Lower leg skin (tissue), 4 donors: ENCODE data around the gene HIPK2. TPM values are rescaled to one million over a fixed set of nuclear protein-coding genes. Genes with fewer than 3 reads are reported as not detected.

ENCODE experiments used
- DNase-seq, 2 donors: peaks; one replicate each; pipeline ENCODE4 v3.0.0-alpha.2; 2019; ENCODE audit warnings: low spot score in 2 of 2
- H3K4me3 ChIP-seq: fragments of 200-600 bp; sonication (generic); 2 replicates; pipeline ENCODE4 v1.5.1; 2017; ENCODE audit warnings: mild to moderate bottlenecking, low read depth; ENCODE audit not compliant: poor library complexity, severe bottlenecking
- CTCF ChIP-seq, 3 donors: fragments of 450-650 bp; IDR thresholded peaks; one replicate each; pipeline ENCODE4 v1.5.1; 2016; ENCODE audit warnings: antibody characterized with exemption in 3 of 3, mild to moderate bottlenecking in 3 of 3, moderate library complexity in 2 of 3
- POLR2A ChIP-seq, 2 donors: fragments of 450-650 bp; IDR thresholded peaks; one replicate each; pipeline ENCODE4 v1.6.1; 2016 to 2017; ENCODE audit warnings: antibody characterized with exemption in 2 of 2, mild to moderate bottlenecking in 1 of 2, moderate library complexity in 1 of 2
- WGBS, 2 donors: methylation state at CpG; one replicate each; pipeline ENCODE4 v1.1.5; 2018; 5-methylcytosine and 5-hydroxymethylcytosine counted together
- intact Hi-C: fragments of 100-400 bp; cut with DNase I; formaldehyde crosslinking; loops from one replicate; pipeline ENCODE4 v1.15.0; 2023; ENCODE audit warnings: low total_unique reads
- total RNA-seq, 4 donors: library from RNA; depleted of rRNA; stranded (reverse); fragments of >200 nt; gene quantifications; one replicate each; pipeline ENCODE4 v1.1.0, GENCODE V29; 2016

Gene HIPK2
- total RNA-seq, 4 donors from 2014 or later = 4.5 to 14.9 (median 10.4) TPM

DNA sequence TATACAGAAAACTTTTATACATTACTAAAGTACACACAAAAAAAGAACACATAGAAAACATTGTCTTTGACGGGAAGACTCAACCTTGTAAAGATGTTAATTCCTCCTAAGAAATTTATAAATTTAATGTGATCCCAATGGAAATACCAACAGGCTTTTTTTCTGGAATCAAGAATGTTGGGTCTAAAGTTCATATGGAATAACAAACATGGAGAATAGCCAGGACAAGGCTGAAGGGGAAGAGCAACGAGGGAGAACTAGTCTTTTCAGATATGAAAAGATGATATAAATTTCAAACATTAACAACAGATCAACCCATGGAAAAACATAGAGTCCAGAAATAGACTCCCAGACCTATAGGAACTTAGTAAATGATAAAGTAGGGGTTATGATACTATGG is 19.8 kb downstream of the HIPK2 start:
- TF ChIP-seq POLR2A (IDR thresholded peaks at IDR 0.05) (no peak), CTCF (IDR thresholded peaks at IDR 0.05) (no peak)
- DNase-seq = no peak
- intact Hi-C loops = no loop called here
- 78 to 85% methylated on average over 2 of the region's 2 CpGs for WGBS, 2 donors
- no peak overlapping the region for H3K4me3 ChIP-seq

DNA sequence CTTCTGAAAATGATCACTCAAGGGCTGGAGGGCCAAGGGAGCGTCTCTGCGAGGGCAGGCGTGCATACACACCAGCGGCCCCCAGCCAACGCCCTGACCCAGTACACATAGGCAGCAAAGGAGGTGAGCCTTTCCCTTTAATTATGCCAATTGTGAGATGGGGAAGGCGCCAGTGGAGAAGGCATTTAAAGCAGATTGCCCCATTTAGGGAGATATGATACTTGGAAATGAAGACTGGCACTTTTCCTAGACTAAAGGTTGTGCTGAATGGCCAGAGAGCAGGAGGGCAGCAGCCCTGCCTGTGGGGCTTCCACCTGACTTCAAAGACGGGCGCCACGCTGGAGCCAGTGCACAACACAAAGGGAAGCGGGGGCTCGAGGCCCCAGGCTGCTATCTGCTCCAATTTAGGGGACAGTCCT is 24.1 kb downstream of the HIPK2 start:
- peak in 1 of 2 donors; percentile 61 for DNase-seq
- no peak for TF ChIP-seq CTCF (IDR thresholded peaks at IDR 0.05)
- TF ChIP-seq POLR2A (IDR thresholded peaks at IDR 0.05) = no peak
- intact Hi-C loops = no loop called here
- WGBS, 2 donors = 95% methylated on average over 11 of the region's 11 CpGs
- no peak overlapping the region for H3K4me3 ChIP-seq

DNA sequence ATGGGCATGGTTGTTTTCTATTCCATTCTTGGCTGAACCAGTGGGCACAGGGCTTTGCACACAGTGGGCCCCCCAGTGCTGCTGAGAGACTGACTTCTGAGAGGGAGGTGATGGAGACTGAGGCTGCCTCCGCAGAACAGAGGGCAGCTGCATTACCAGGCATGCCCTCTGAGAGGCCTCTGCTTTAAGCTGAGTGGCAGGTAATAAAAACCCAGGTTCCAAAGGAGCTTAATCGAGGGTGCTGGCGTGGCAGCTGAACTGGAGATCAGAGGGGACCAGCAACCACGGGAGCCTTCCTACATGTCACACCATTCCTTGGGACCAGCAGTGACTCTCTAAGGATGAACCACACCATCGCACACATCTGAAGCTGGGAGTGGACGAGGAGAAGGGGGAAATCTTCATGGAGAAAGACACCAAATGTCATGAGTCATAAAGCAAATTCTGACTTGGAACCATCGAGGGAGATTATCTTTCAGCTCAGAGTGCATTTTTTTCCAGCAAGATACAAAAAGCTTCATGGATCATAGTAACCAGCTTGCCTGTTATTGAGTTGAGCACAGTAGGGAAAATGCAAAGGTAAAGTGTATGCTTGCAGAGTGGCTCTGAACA is 24.6 kb downstream of the HIPK2 start:
- intact Hi-C loops = no loop called here
- DNase-seq = peak in 1 of 2 donors; percentile 70
- no peak overlapping the region for H3K4me3 ChIP-seq
- no peak for TF ChIP-seq POLR2A (IDR thresholded peaks at IDR 0.05)
- no peak for TF ChIP-seq CTCF (IDR thresholded peaks at IDR 0.05)
- WGBS, 2 donors = 75 to 82% methylated on average over 7 of the region's 7 CpGs

- intact Hi-C loops = no loop called here
- no peak for TF ChIP-seq CTCF (IDR thresholded peaks at IDR 0.05)
- TF ChIP-seq POLR2A (IDR thresholded peaks at IDR 0.05) = no peak
- peak in 1 of 2 donors; percentile 34 for DNase-seq
- WGBS, 2 donors = 59 to 79% methylated on average over 5 of the region's 5 CpGs
- no peak overlapping the region for H3K4me3 ChIP-seq
These were observed 25.2 kb downstream of the HIPK2 start for GRCh38 chr7:139752604-139753003.

DNA sequence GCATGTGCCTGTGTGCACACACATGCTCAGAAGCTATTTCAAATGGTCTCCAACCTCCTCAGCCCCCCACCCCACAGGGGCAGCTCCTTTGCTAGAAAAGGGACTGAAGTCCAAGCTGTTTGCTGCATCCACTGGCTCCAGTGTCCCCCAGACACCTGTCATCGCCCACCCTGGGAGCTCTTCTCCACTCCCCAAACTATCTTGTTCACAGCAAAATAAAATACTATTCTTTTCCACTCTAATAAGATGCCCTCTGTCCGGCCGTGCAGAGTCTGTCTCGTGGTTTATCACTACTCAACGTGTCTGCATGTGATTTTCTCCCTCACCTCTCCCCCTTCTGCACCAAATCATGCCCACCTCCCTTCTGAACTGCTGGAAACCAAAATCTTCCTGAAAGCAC is 25.6 kb downstream of the HIPK2 start:
- peak in 1 of 2 donors; percentile 78 for DNase-seq
- 80 to 85% methylated on average over 5 of the region's 5 CpGs for WGBS, 2 donors
- intact Hi-C loops = no loop called here

More for the DNA sequence above, 25.6 kb downstream of the HIPK2 start:
- no peak overlapping the region for H3K4me3 ChIP-seq
- TF ChIP-seq CTCF (IDR thresholded peaks at IDR 0.05) = no peak
- TF ChIP-seq POLR2A (IDR thresholded peaks at IDR 0.05) = no peak
